ENCODE measurements around the gene ALOX15. TPM values are rescaled to one million over a fixed set of nuclear protein-coding genes. Genes with fewer than 3 reads are reported as not detected.
"Not testable (repeated sequence)": the region's sequence is repeated elsewhere in the genome, so short reads cannot be mapped to it uniquely, and the experiment has no call there.

Gene ALOX15
- total RNA-seq, 1 experiment from 2014 or later = 0.41 TPM

- in situ Hi-C loops (cut with HindIII; ENCODE audit: low sequenced_read_pairs) = no loop called here
- no peak for DNase-seq (ENCODE audit: low spot score)
Observed at GRCh38 chr17:4658478-4659305, 17.2 kb upstream of the ALOX15 start.

GRCh38 chr17:4657678-4658077, 16.2 kb upstream of the ALOX15 start:
- in situ Hi-C loops (cut with HindIII; ENCODE audit: low sequenced_read_pairs) = no loop called here

GRCh38 chr17:4655933-4656332, 14.5 kb upstream of the ALOX15 start:
- in situ Hi-C loops (cut with HindIII; ENCODE audit: low sequenced_read_pairs); DNase-seq (ENCODE audit: low spot score): not testable (repeated sequence)

More at GRCh38 chr17:4657678-4658077, 16.2 kb upstream of the ALOX15 start:
- DNase-seq (ENCODE audit: low spot score) = no peak

- DNase-seq (ENCODE audit: low spot score) = no peak
- in situ Hi-C loops (cut with HindIII; ENCODE audit: low sequenced_read_pairs) = no loop called here
Observed at GRCh38 chr17:4652997-4653396, 11.5 kb upstream of the ALOX15 start.

- in situ Hi-C loops (cut with HindIII; ENCODE audit: low sequenced_read_pairs) = no loop called here
- DNase-seq (ENCODE audit: low spot score) = no peak
Observed at GRCh38 chr17:4648741-4649140, 7.3 kb upstream of the ALOX15 start.

- in situ Hi-C loops (cut with HindIII; ENCODE audit: low sequenced_read_pairs) = no loop called here
Observed at GRCh38 chr17:4645642-4646041, 4.2 kb upstream of the ALOX15 start.

GRCh38 chr17:4643676-4644075, 2.2 kb upstream of the ALOX15 start:
- no peak for DNase-seq (ENCODE audit: low spot score)
- in situ Hi-C loops (cut with HindIII; ENCODE audit: low sequenced_read_pairs) = no loop called here

More at GRCh38 chr17:4645642-4646041, 4.2 kb upstream of the ALOX15 start:
- DNase-seq (ENCODE audit: low spot score) = no peak

- in situ Hi-C loops (cut with HindIII; ENCODE audit: low sequenced_read_pairs) = no loop called here
- DNase-seq (ENCODE audit: low spot score) = no peak
Observed at GRCh38 chr17:4642286-4642685, 808 bp upstream of the ALOX15 start.

GRCh38 chr17:4640569-4641188, 799 bp downstream of the ALOX15 start:
- DNase-seq (ENCODE audit: low spot score); in situ Hi-C loops (cut with HindIII; ENCODE audit: low sequenced_read_pairs): not testable (repeated sequence)

GRCh38 chr17:4639301-4640059, 2.0 kb downstream of the ALOX15 start:
- DNase-seq (ENCODE audit: low spot score); in situ Hi-C loops (cut with HindIII; ENCODE audit: low sequenced_read_pairs): not testable (repeated sequence)

GRCh38 chr17:4638766-4639165, 2.7 kb downstream of the ALOX15 start:
- DNase-seq (ENCODE audit: low spot score); in situ Hi-C loops (cut with HindIII; ENCODE audit: low sequenced_read_pairs): not testable (repeated sequence)

GRCh38 chr17:4636474-4637100, 4.9 kb downstream of the ALOX15 start:
- DNase-seq (ENCODE audit: low spot score) = no peak
- in situ Hi-C loops (cut with HindIII; ENCODE audit: low sequenced_read_pairs) = no loop called here

GRCh38 chr17:4635823-4636375, 5.6 kb downstream of the ALOX15 start:
- DNase-seq (ENCODE audit: low spot score) = no peak
- in situ Hi-C loops (cut with HindIII; ENCODE audit: low sequenced_read_pairs) = no loop called here

- in situ Hi-C loops (cut with HindIII; ENCODE audit: low sequenced_read_pairs) = no loop called here
Observed at GRCh38 chr17:4634976-4635375, 6.5 kb downstream of the ALOX15 start.

GRCh38 chr17:4633643-4634042, 7.8 kb downstream of the ALOX15 start:
- in situ Hi-C loops (cut with HindIII; ENCODE audit: low sequenced_read_pairs) = no loop called here
- no peak for DNase-seq (ENCODE audit: low spot score)

More at GRCh38 chr17:4634976-4635375, 6.5 kb downstream of the ALOX15 start:
- no peak for DNase-seq (ENCODE audit: low spot score)

GRCh38 chr17:4632581-4632920, 8.9 kb downstream of the ALOX15 start:
- in situ Hi-C loops (cut with HindIII; ENCODE audit: low sequenced_read_pairs) = no loop called here
- no peak for DNase-seq (ENCODE audit: low spot score)

- in situ Hi-C loops (cut with HindIII; ENCODE audit: low sequenced_read_pairs) = no loop called here
- DNase-seq (ENCODE audit: low spot score) = no peak
Observed at GRCh38 chr17:4631836-4632580, 9.5 kb downstream of the ALOX15 start.

- no peak for DNase-seq (ENCODE audit: low spot score)
- in situ Hi-C loops (cut with HindIII; ENCODE audit: low sequenced_read_pairs) = no loop called here
Observed at GRCh38 chr17:4631431-4631830, 10.0 kb downstream of the ALOX15 start.
